Sigmoid colon (tissue), 4 donors: ENCODE data around the gene ZYX.

Experiments used
- POLR2A ChIP-seq, 2 donors: fragments of 450-650 bp; IDR thresholded peaks; one replicate each; pipeline ENCODE4 v1.6.1; 2016; ENCODE audit warnings: antibody characterized with exemption in 2 of 2, mild to moderate bottlenecking in 2 of 2, moderate library complexity in 2 of 2
- POLR2AphosphoS5 ChIP-seq, 4 donors: sonication (generic); formaldehyde crosslinking; IDR thresholded peaks; one replicate each; pipeline ENCODE4 v1.6.1; 2017; ENCODE audit warnings: antibody characterized with exemption in 4 of 4
- TF ChIP-seq, protein P1 (sequence below), 4 experiments: fragments of 450-650 bp in 3 of 4; fragments of 200-600 bp in 1 of 4; IDR thresholded peaks; one replicate each; pipeline ENCODE4 v1.5.1; 2016 to 2019; ENCODE audit warnings: antibody characterized with exemption in 4 of 4, mild to moderate bottlenecking in 3 of 4, moderate library complexity in 2 of 4

DNA sequence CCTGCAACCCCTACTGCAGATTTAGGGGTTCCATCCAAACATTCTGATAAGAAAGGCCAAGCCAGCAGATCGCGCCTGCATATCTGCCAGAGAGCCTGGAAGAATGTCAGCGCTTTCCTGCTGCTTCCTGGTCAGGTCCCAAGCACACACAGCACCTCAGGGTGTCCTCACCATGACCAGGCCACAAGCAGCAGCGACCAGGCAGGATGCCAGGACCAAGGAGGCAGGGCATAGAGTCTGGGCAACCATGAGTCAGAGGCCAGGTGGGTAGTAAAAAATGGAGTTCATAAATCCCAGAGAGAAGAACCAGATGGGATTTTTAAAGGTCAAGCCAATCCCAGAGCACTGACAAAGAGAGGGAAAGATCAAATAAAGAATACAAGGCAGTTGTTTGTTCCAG is 13.2 kb upstream of the ZYX start:
- TF ChIP-seq POLR2AphosphoS5 (IDR thresholded peaks at IDR 0.05) (peak in 3 of 4 donors; percentile 45 to 75 (median 70)), POLR2A (IDR thresholded peaks at IDR 0.05) (no peak)
- TF ChIP-seq, protein P1, sequence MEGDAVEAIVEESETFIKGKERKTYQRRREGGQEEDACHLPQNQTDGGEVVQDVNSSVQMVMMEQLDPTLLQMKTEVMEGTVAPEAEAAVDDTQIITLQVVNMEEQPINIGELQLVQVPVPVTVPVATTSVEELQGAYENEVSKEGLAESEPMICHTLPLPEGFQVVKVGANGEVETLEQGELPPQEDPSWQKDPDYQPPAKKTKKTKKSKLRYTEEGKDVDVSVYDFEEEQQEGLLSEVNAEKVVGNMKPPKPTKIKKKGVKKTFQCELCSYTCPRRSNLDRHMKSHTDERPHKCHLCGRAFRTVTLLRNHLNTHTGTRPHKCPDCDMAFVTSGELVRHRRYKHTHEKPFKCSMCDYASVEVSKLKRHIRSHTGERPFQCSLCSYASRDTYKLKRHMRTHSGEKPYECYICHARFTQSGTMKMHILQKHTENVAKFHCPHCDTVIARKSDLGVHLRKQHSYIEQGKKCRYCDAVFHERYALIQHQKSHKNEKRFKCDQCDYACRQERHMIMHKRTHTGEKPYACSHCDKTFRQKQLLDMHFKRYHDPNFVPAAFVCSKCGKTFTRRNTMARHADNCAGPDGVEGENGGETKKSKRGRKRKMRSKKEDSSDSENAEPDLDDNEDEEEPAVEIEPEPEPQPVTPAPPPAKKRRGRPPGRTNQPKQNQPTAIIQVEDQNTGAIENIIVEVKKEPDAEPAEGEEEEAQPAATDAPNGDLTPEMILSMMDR (IDR thresholded peaks at IDR 0.05): no peak
